Peyer's patch (tissue), 4 donors: ENCODE measurements around the gene HDAC4.

Experiments
- CTCF ChIP-seq, 6 experiments: fragments of 450-650 bp in 4 of 6; fragments of 200-600 bp in 2 of 6; sonication (generic) in 1 of 6; IDR thresholded peaks; one replicate each; pipeline ENCODE4 v1.5.1; 2017 to 2019; ENCODE audit warnings: antibody characterized with exemption in 6 of 6, mild to moderate bottlenecking in 3 of 6, moderate library complexity in 1 of 6
- POLR2A ChIP-seq, 2 donors: fragments of 450-650 bp; IDR thresholded peaks; one replicate each; pipeline ENCODE4 v1.5.1; 2017; ENCODE audit warnings: antibody characterized with exemption in 2 of 2, mild to moderate bottlenecking in 2 of 2, moderate library complexity in 2 of 2

- TF ChIP-seq CTCF (IDR thresholded peaks at IDR 0.05) (no peak), POLR2A (IDR thresholded peaks at IDR 0.05) (no peak)
Measured at GRCh38 chr2:239337122-239337876, 63.5 kb downstream of the HDAC4 start.
